Fibroblast of mammary gland (primary cell): ENCODE data around the gene ZW10.

ENCODE experiments used
- DNase-seq: peaks from one replicate; pipeline ENCODE4 v3.0.0-alpha.2; 2010; ENCODE audit warnings: low read depth
- H3K4me3 ChIP-seq: 2 replicates; pipeline ENCODE4 v1.5.1; 2011; ENCODE audit warnings: low read depth, mild to moderate bottlenecking, low read length, moderate library complexity; ENCODE audit not compliant: control insufficient read depth
- CTCF ChIP-seq: conservative IDR thresholded peaks from 2 replicates; pipeline ENCODE4 v1.5.1; 2011; ENCODE audit warnings: low read depth, low read length, inconsistent platforms; ENCODE audit not compliant: control insufficient read depth, insufficient read depth

The ZW10 gene

GRCh38 chr11:113773416-113774173 lies at the start of gene ZW10:
Gene ZW10, minus strand, starts transcription at chr11:113773692. Its CDS starts 26 bp downstream, at chr11:113773666.
- peak within 1 kb of the TSS; percentile 98 for H3K4me3 ChIP-seq
- peak; percentile 96 for DNase-seq
- TF ChIP-seq CTCF: peak; percentile 76

GRCh38 chr11:113818426-113818825 lies 44.9 kb upstream of the ZW10 start:
- TF ChIP-seq CTCF: no peak
- H3K4me3 ChIP-seq: no peak overlapping the region
- DNase-seq: peak; percentile 2

- no peak for TF ChIP-seq CTCF
- DNase-seq: no peak
- H3K4me3 ChIP-seq: no peak overlapping the region
Measured at GRCh38 chr11:113817626-113818025, 44.1 kb upstream of the ZW10 start.

GRCh38 chr11:113817162-113817561 lies 43.7 kb upstream of the ZW10 start:
- no peak for TF ChIP-seq CTCF
- no peak for DNase-seq

GRCh38 chr11:113814181-113814580 lies 40.7 kb upstream of the ZW10 start:
- H3K4me3 ChIP-seq: no peak overlapping the region
- DNase-seq: no peak
- no peak for TF ChIP-seq CTCF

More at GRCh38 chr11:113817162-113817561, 43.7 kb upstream of the ZW10 start:
- H3K4me3 ChIP-seq: no peak overlapping the region

GRCh38 chr11:113808931-113809330 lies 35.4 kb upstream of the ZW10 start:
- no peak overlapping the region for H3K4me3 ChIP-seq
- TF ChIP-seq CTCF: no peak
- no peak for DNase-seq
